Tibial artery (tissue), 4 donors: ENCODE measurements around the gene SYNM.

Experiments
- DNase-seq, 2 donors: peaks; one replicate each; pipeline ENCODE4 v3.0.0-alpha.2; 2019
- H3K27ac ChIP-seq, 2 donors: fragments of 200-600 bp; sonication (generic) in 1 of 2; 1 replicate in 1 of 2; 2 replicates in 1 of 2; pipeline ENCODE4 v1.5.1; 2018 to 2019; ENCODE audit warnings: mild to moderate bottlenecking in 1 of 2
- H3K27me3 ChIP-seq, 2 donors: fragments of 200-600 bp; sonication (generic) in 1 of 2; one replicate each; pipeline versions ENCODE4 v1.5.1 to v1.6.0; 2016 to 2019
- H3K36me3 ChIP-seq, 3 donors: fragments of 200-600 bp; sonication (generic) in 2 of 3; one replicate each; pipeline ENCODE4 v1.5.1; 2016 to 2019; ENCODE audit warnings: mild to moderate bottlenecking in 2 of 3
- H3K4me1 ChIP-seq, 4 donors: fragments of 200-600 bp; sonication (generic) in 2 of 4; 1 replicate in 3 of 4; 2 replicates in 1 of 4; pipeline ENCODE4 v1.5.1; 2016 to 2019
- H3K4me3 ChIP-seq, 2 donors: fragments of 200-600 bp; sonication (generic) in 1 of 2; 1 replicate in 1 of 2; 2 replicates in 1 of 2; pipeline ENCODE4 v1.5.1; 2018 to 2019; ENCODE audit warnings: mild to moderate bottlenecking in 2 of 2
- H3K9me3 ChIP-seq, 3 donors: fragments of 200-600 bp; sonication (generic) in 1 of 3; one replicate each; pipeline ENCODE4 v1.5.1; 2016 to 2019
- intact Hi-C: fragments of 100-400 bp; cut with DNase I; formaldehyde crosslinking; loops from one replicate; pipeline ENCODE4 v1.15.0; 2023; ENCODE audit warnings: low total_unique reads
- TF ChIP-seq, protein P1 (sequence below), 2 experiments: fragments of 200-600 bp in 1 of 2; fragments of 450-650 bp in 1 of 2; IDR thresholded peaks; one replicate each; pipeline ENCODE4 v1.5.1; 2017 to 2019; ENCODE audit warnings: antibody characterized with exemption in 2 of 2, mild to moderate bottlenecking in 1 of 2, moderate library complexity in 1 of 2

Gene SYNM

DNA sequence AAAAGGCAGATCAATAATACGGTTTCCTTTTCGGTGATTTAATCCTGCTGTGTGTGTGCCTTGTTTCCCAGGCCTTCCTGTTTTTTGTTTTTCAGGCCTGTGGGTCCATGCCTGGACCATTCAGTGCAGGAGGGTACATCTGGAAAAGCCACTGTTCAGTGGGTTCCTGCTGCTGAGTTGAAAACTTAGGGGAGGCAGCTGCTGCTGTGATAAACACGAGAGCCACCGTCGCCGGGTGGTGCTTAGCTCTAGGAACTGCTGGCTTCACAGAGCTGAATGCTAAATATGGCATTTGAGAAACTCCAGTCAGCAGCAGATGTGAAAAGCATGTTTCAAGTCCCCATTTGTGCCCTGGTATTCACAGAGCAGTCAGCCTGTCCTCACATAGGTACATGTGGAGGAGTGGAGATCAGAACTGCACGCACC, 44.0 kb downstream of the SYNM start:
- intact Hi-C loops, result no loop called here
- peak overlapping the region; percentile 23 to 39 for H3K27ac ChIP-seq
- no peaks in the 10 kb centered on the region for H3K27me3 ChIP-seq

DNA sequence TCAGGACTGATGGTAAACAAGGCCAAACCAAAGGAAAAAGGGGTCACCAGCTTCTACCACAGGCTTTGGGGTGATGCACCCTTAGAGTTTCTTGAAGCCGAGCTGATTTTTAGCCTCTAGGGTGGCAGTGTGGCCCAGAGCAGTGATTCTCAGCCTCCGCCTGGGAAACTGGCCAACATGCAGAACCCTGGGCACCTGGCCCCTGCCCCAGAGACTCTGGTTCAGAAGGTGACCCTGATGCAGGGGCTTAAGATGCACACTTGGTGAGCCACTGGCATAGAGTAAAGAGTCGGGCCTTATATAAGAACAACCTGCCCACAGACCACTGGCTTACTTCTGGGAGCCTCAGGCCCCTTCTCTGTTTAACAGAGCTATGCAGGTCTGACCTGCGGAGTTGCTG, 44.5 kb downstream of the SYNM start:
- Histone ChIP-seq H3K9me3 (no peaks in the 10 kb centered on the region), H3K4me3 (no peak overlapping the region), H3K4me1 (peaks cover 0 to 17% (median 13%) of the 10 kb centered on the region in 4 donors), H3K36me3 (peaks cover 0 to 9% (median 0%) of the 10 kb centered on the region in 3 donors), H3K27ac (peak overlapping the region; percentile 23 to 39), H3K27me3 (no peaks in the 10 kb centered on the region)
- TF ChIP-seq, protein P1, sequence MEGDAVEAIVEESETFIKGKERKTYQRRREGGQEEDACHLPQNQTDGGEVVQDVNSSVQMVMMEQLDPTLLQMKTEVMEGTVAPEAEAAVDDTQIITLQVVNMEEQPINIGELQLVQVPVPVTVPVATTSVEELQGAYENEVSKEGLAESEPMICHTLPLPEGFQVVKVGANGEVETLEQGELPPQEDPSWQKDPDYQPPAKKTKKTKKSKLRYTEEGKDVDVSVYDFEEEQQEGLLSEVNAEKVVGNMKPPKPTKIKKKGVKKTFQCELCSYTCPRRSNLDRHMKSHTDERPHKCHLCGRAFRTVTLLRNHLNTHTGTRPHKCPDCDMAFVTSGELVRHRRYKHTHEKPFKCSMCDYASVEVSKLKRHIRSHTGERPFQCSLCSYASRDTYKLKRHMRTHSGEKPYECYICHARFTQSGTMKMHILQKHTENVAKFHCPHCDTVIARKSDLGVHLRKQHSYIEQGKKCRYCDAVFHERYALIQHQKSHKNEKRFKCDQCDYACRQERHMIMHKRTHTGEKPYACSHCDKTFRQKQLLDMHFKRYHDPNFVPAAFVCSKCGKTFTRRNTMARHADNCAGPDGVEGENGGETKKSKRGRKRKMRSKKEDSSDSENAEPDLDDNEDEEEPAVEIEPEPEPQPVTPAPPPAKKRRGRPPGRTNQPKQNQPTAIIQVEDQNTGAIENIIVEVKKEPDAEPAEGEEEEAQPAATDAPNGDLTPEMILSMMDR (IDR thresholded peaks at IDR 0.05), result no peak
- intact Hi-C loops, result no loop called here
- DNase-seq, result no peak

More for the DNA sequence above, 44.0 kb downstream of the SYNM start:
- no peaks in the 10 kb centered on the region for H3K9me3 ChIP-seq
- peaks cover 0 to 9% (median 0%) of the 10 kb centered on the region in 3 donors for H3K36me3 ChIP-seq
- H3K4me1 ChIP-seq, result peaks cover 0 to 22% (median 18%) of the 10 kb centered on the region in 4 donors
- DNase-seq, result no peak
- TF ChIP-seq, protein P1 (IDR thresholded peaks at IDR 0.05), result no peak
- H3K4me3 ChIP-seq, result no peak overlapping the region

DNA sequence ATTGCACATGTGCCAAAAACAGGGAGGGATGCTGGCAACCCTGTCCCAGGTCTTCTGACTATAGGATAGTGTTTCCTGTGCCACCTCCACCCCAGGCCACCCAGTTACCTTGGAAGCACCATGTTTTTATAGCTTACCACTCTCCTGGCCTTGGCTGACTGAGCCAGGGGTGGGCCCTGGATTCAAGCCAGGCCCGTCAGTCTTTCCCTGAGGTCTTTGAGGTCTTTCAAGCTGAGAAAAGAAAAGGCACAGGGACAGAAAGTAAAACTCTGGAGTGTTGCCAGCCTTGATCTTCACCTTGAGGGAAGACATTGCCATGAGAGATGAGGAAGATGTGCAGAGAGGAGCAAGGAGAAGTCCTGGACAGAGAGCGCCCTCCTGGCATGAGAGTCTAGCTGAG, 46.3 kb downstream of the SYNM start:
- peaks cover 0 to 11% (median 8%) of the 10 kb centered on the region in 4 donors for H3K4me1 ChIP-seq
- no peak overlapping the region for H3K4me3 ChIP-seq
- H3K9me3 ChIP-seq, result no peaks in the 10 kb centered on the region
- DNase-seq, result no peak
- H3K36me3 ChIP-seq, result peaks cover 3 to 18% (median 8%) of the 10 kb centered on the region in 3 donors
- no peaks in the 10 kb centered on the region for H3K27me3 ChIP-seq
- no peak overlapping the region for H3K27ac ChIP-seq
- TF ChIP-seq, protein P1 (IDR thresholded peaks at IDR 0.05), result no peak
- intact Hi-C loops, result no loop called here

DNA sequence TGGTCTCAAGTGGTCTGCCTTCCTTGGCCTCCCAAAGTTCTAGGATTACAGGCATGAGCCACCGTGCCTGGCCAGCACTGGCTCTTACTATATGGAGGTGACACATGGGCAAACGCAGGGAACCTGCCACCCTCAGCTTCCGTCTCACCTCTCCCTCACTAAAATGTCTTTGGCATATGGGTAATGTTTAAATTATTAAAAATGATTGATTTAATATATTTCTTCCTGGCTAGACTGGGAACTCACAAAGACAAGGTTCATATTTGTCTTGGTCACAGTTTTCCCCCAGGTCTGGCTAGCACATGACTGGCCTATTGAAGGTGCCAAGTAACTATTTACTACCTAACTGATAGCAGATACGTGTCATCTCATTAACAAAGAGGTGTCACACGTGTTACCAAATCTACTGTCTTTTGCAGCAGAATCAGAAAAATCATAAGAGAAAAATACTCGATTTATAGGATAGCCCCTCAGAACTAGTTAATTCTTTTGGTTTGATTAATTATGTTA, 48.2 kb downstream of the SYNM start:
- no peak for DNase-seq
- H3K9me3 ChIP-seq, result no peaks in the 10 kb centered on the region
- intact Hi-C loops, result no loop called here
- H3K27me3 ChIP-seq, result no peaks in the 10 kb centered on the region
- H3K4me1 ChIP-seq, result peaks cover 0 to 18% (median 6%) of the 10 kb centered on the region in 4 donors
- TF ChIP-seq, protein P1 (IDR thresholded peaks at IDR 0.05), result no peak
- no peak overlapping the region for H3K4me3 ChIP-seq
- no peak overlapping the region for H3K27ac ChIP-seq
- H3K36me3 ChIP-seq, result peaks cover 3 to 26% (median 8%) of the 10 kb centered on the region in 3 donors

DNA sequence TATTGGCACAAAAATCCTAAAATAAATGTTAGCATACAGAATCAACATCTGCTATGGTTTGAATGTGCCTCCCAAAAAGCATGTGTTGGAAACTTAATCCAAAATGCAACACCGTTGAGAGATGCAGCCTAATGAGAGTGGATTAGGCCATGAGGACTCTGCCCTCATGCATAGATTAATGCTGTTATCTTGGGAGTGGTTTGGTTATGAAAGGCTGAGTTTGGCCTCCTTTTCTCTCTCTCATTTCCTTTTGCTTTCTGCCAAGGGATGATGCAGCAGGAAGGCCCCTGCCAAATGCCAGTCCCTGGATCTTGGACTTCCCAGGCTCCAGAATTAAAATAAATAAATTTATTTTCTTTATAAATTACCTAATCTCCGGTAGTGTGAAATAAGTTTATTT, 49.4 kb downstream of the SYNM start:
- no peak for DNase-seq
- intact Hi-C loops, result no loop called here
- H3K27ac ChIP-seq, result no peak overlapping the region

More for the DNA sequence above, 49.4 kb downstream of the SYNM start:
- peaks cover 3 to 38% (median 10%) of the 10 kb centered on the region in 3 donors for H3K36me3 ChIP-seq
- TF ChIP-seq, protein P1 (IDR thresholded peaks at IDR 0.05), result no peak
- no peaks in the 10 kb centered on the region for H3K27me3 ChIP-seq
- H3K4me3 ChIP-seq, result no peak overlapping the region
- peaks cover 0 to 10% (median 2%) of the 10 kb centered on the region in 4 donors for H3K4me1 ChIP-seq
- H3K9me3 ChIP-seq, result no peaks in the 10 kb centered on the region
